HG02852 (cell line): ENCODE data around the gene TMEM51.

Experiments
- ATAC-seq: cut with Tn5 transposase; IDR thresholded peaks from one replicate; pipeline ENCODE4 v1.9.1; 2021; ENCODE audit warnings: mild to moderate bottlenecking, moderate library complexity; ENCODE audit not compliant: unreplicated experiment

Gene TMEM51

GRCh38 chr1:15153184-15153841 is at the start of gene TMEM51:
TSS of gene TMEM51 (plus strand) at chr1:15153747. CDS start at chr1:15215088, 61,341 bp downstream.
- no peak for ATAC-seq

- no peak for ATAC-seq
These were observed 49.6 kb upstream of the TMEM51 start for GRCh38 chr1:15103906-15104305.

GRCh38 chr1:15104768-15105167 is 48.8 kb upstream of the TMEM51 start:
- no peak for ATAC-seq

- ATAC-seq, result no peak
These were observed 46.9 kb upstream of the TMEM51 start for GRCh38 chr1:15106608-15107007.

- no peak for ATAC-seq
These were observed 46.4 kb upstream of the TMEM51 start for GRCh38 chr1:15107058-15107687.

GRCh38 chr1:15107911-15108310 is 45.6 kb upstream of the TMEM51 start:
- no peak for ATAC-seq

GRCh38 chr1:15110128-15110866 is 43.2 kb upstream of the TMEM51 start:
- no peak for ATAC-seq

GRCh38 chr1:15110867-15111230 is 42.7 kb upstream of the TMEM51 start:
- ATAC-seq, result no peak

- no peak for ATAC-seq
These were observed 40.4 kb upstream of the TMEM51 start for GRCh38 chr1:15113146-15113545.

GRCh38 chr1:15114884-15115283 is 38.7 kb upstream of the TMEM51 start:
- no peak for ATAC-seq

GRCh38 chr1:15115542-15116330 is 37.8 kb upstream of the TMEM51 start:
- ATAC-seq, result no peak

GRCh38 chr1:15116966-15117365 is 36.6 kb upstream of the TMEM51 start:
- no peak for ATAC-seq

GRCh38 chr1:15117671-15118325 is 35.7 kb upstream of the TMEM51 start:
- no peak for ATAC-seq

- ATAC-seq, result no peak
These were observed 35.0 kb upstream of the TMEM51 start for GRCh38 chr1:15118579-15118978.

- no peak for ATAC-seq
These were observed 33.1 kb upstream of the TMEM51 start for GRCh38 chr1:15120251-15120945.

GRCh38 chr1:15122331-15122730 is 31.2 kb upstream of the TMEM51 start:
- ATAC-seq, result no peak

GRCh38 chr1:15123270-15123669 is 30.3 kb upstream of the TMEM51 start:
- no peak for ATAC-seq

GRCh38 chr1:15123925-15124324 is 29.6 kb upstream of the TMEM51 start:
- no peak for ATAC-seq

GRCh38 chr1:15124362-15125100 is 29.0 kb upstream of the TMEM51 start:
- ATAC-seq, result no peak
